Activated naive CD4-positive, alpha-beta T cell treated with anti-CD3 and anti-CD28 coated beads for 36 hours (primary cell): Measurements from ENCODE around the gene GOLGA8A. TPM values are rescaled to one million over a fixed set of nuclear protein-coding genes. Genes with fewer than 3 reads are reported as not detected.
"Not testable (repeated sequence)": the region's sequence is repeated elsewhere in the genome, so short reads cannot be mapped to it uniquely, and the experiment has no call there.

ENCODE experiments used
- CTCF ChIA-PET: fragments of 350-600 bp; sonication (Branson Sonifier 250); formaldehyde crosslinking; loops from one replicate; lab custom pipeline; 2021; ENCODE audit warnings: antibody characterized with exemption; lab: Charles Lee
- DNase-seq: peaks from one replicate; pipeline ENCODE4 v3.0.0-alpha.2; 2020
- H3K27ac Mint-ChIP-seq: one replicate; pipeline ENCODE4 v1.8.0; 2021; ENCODE audit warnings: mild to moderate bottlenecking, mixed read lengths
- H3K27me3 Mint-ChIP-seq: one replicate; pipeline ENCODE4 v1.8.0; 2021; ENCODE audit warnings: low read depth, mixed read lengths
- H3K36me3 Mint-ChIP-seq: one replicate; pipeline ENCODE4 v1.8.0; 2021; ENCODE audit warnings: low read depth, mixed read lengths
- H3K4me1 Mint-ChIP-seq: one replicate; pipeline ENCODE4 v1.8.0; 2021; ENCODE audit warnings: low read depth, mixed read lengths
- H3K4me3 Mint-ChIP-seq: one replicate; pipeline ENCODE4 v1.8.0; 2021; ENCODE audit warnings: mild to moderate bottlenecking, moderate library complexity, mixed read lengths
- H3K9me3 Mint-ChIP-seq: one replicate; pipeline ENCODE4 v1.8.0; 2021; ENCODE audit warnings: mixed read lengths
- intact Hi-C: fragments of 100-400 bp; cut with micrococcal nuclease; formaldehyde crosslinking; loops from one replicate; pipeline ENCODE4 v1.15.1; 2023
- total RNA-seq, 2 experiments: library from RNA; stranded (reverse); gene quantifications; one replicate each; pipeline ENCODE4 v1.2.3, GENCODE V29; 2021

Gene GOLGA8A
- total RNA-seq, 2 experiments from 2014 or later, result 38.7 to 44.5 TPM

DNA sequence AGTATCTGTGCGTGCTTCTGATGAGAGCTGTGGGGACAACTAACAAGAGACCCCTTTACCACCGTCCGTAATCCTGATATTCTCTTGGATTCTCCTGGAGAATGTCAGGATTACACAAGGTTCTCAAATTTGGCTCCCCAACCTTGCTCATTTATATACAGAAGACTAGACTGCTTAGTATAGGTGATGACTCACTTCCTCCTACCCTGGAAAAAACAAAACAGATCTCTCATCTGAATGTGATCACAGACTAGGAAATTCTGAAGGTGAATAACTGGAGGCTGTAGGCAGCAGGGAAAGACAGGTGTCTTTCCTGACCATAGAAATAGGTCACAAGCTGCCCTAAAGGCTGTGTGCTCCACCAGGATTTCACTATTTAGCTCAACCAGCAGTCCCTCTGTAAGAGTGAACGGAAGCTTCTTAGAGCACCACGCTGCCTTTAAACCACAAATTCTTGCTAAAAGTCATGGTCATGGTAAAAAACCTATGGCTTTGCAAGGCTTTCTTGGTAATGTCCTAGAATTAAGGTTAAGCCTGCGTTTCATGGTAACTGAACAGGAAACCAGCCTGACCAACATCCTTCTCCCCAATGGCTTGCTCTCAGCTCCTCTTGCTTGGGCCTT, 39.9 kb downstream of the GOLGA8A start:
- H3K4me1 Mint-ChIP-seq, H3K27me3 Mint-ChIP-seq, DNase-seq, H3K4me3 Mint-ChIP-seq, CTCF ChIA-PET, H3K27ac Mint-ChIP-seq, H3K9me3 Mint-ChIP-seq, H3K36me3 Mint-ChIP-seq, intact Hi-C loops: not testable (repeated sequence)

DNA sequence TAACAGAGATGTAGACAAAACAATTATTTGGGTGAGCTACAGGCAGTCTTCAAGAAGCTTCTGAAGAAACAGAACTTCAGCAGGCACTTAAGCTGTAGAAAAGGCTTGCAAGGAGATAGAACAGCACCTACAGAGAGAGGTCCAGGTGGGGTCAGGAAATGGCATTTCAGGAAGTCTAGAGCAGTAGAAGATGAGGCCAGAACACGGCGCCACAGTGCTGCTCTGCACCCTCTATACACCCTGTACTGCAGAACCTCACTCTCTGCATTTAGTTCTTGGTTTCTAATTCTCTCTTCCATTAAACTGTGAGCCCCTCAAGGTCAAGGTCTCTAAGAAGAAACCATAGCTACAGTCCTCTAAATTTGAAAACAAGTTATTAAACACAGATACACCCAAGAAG, 44.6 kb downstream of the GOLGA8A start:
- CTCF ChIA-PET, DNase-seq: not testable (repeated sequence)

DNA sequence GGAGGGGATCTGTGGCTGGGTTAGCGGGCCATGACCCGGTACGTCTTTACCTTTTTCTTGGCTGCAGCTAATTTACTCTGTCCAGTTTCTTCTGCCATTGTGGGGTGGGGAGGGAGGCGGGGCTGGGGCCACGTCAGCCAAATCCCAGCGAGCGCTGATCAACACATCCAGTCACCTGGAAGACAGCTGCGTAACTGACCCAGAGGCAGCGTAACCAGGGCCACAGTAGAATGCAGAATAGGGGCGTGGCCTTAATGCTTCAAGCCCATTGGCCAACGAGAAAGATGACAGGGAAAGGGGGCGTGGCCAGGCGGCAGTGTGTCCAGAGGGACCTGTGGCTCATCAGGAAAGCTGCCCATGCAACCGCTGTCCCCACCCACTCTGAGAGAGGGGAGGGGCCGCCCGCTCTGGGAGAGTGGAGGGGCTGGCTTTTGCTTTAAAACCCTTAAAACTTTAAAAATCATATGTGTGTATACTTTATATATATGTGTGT, 48.0 kb downstream of the GOLGA8A start:
- CTCF ChIA-PET, result not testable (repeated sequence)

More for the DNA sequence above, 44.6 kb downstream of the GOLGA8A start:
- H3K9me3 Mint-ChIP-seq, H3K4me3 Mint-ChIP-seq, H3K27me3 Mint-ChIP-seq, H3K36me3 Mint-ChIP-seq, intact Hi-C loops, H3K4me1 Mint-ChIP-seq, H3K27ac Mint-ChIP-seq: not testable (repeated sequence)

More for the DNA sequence above, 48.0 kb downstream of the GOLGA8A start:
- H3K27me3 Mint-ChIP-seq, H3K4me3 Mint-ChIP-seq, H3K4me1 Mint-ChIP-seq, H3K9me3 Mint-ChIP-seq, DNase-seq, H3K36me3 Mint-ChIP-seq, intact Hi-C loops, H3K27ac Mint-ChIP-seq: not testable (repeated sequence)

Other genes with a start within 250 kb of the GOLGA8A start
- gene KATNBL1, start 227.7 kb downstream of the GOLGA8A start, total RNA-seq, result 10 to 100 TPM; 46.4 to 51.6 TPM
- gene EMC4, start 212.8 kb downstream of the GOLGA8A start, total RNA-seq, result 100 to 1,000 TPM; 100 to 102 TPM
- 10 to 100 TPM; 24.6 to 28.7 TPM for gene SLC12A6, start 100.0 kb downstream of the GOLGA8A start, total RNA-seq
- gene NOP10, start 94.7 kb downstream of the GOLGA8A start, total RNA-seq, result 100 to 1,000 TPM; 220 to 227 TPM
- under 1 TPM in 1 of 2 experiments, not detected in 1; 0.05 TPM for gene NUTM1, start 94.5 kb downstream of the GOLGA8A start, total RNA-seq
- gene LPCAT4, start 70.6 kb downstream of the GOLGA8A start, total RNA-seq, result 10 to 100 TPM; 63.5 to 66.8 TPM
- gene GOLGA8B, start 145.8 kb upstream of the GOLGA8A start, total RNA-seq, result 10 to 100 TPM; 66.5 to 67.2 TPM